Natural killer cell (primary cell): ENCODE results near the gene HDAC3. TPM values are rescaled to one million over a fixed set of nuclear protein-coding genes. Genes with fewer than 3 reads are reported as not detected.
A peak's percentile ranks its signal among the peaks of the same experiment; 100 is the strongest.

ENCODE experiments used
- ATAC-seq, 3 donors: fragments of 150-1000 bp in 2 of 3; fragments of 200-7000 bp in 1 of 3; cut with Tn5 transposase; 1 replicate in 1 of 3; 2 replicates in 2 of 3; pipeline ENCODE4 v1.10.0; 2021; ENCODE audit warnings: mild to moderate bottlenecking in 2 of 3, moderate library complexity in 2 of 3
- DNase-seq, 2 donors: peaks; one replicate each; pipeline versions ENCODE4 v3.0.0 to v3.0.0-alpha.2; 2013 to 2021; ENCODE audit warnings: mixed read lengths in 1 of 2
- H3K27ac ChIP-seq: one replicate; pipeline ENCODE4 v1.5.1; 2013; ENCODE audit warnings: mild to moderate bottlenecking, low read length
- H3K27me3 ChIP-seq: one replicate; pipeline ENCODE4 v1.6.1; 2013; ENCODE audit warnings: low read length; ENCODE audit not compliant: control insufficient read depth, insufficient read depth
- H3K36me3 ChIP-seq: one replicate; pipeline ENCODE4 v1.6.1; 2013; ENCODE audit warnings: low read length; ENCODE audit not compliant: control insufficient read depth, insufficient read depth
- H3K4me1 ChIP-seq: one replicate; pipeline ENCODE4 v1.6.1; 2013; ENCODE audit warnings: low read length; ENCODE audit not compliant: control insufficient read depth, insufficient read depth
- H3K4me3 ChIP-seq: one replicate; pipeline ENCODE4 v1.5.1; 2013; ENCODE audit warnings: low read length
- H3K9me3 ChIP-seq: one replicate; pipeline ENCODE4 v1.6.1; 2013; ENCODE audit warnings: low read length; ENCODE audit not compliant: control insufficient read depth, insufficient read depth
- H3K27ac Mint-ChIP-seq, 2 donors: one replicate each; pipeline ENCODE4 v1.8.0; 2022; ENCODE audit warnings: mild to moderate bottlenecking in 2 of 2, mixed read lengths in 2 of 2, moderate library complexity in 1 of 2
- H3K27me3 Mint-ChIP-seq, 2 donors: one replicate each; pipeline ENCODE4 v1.8.0; 2022; ENCODE audit warnings: low read depth in 2 of 2, mixed read lengths in 2 of 2
- H3K36me3 Mint-ChIP-seq: one replicate; pipeline ENCODE4 v1.8.0; 2022; ENCODE audit warnings: mixed read lengths
- H3K4me1 Mint-ChIP-seq, 2 donors: one replicate each; pipeline ENCODE4 v1.8.0; 2022; ENCODE audit warnings: mixed read lengths in 2 of 2
- H3K4me3 Mint-ChIP-seq: one replicate; pipeline ENCODE4 v1.8.0; 2022; ENCODE audit warnings: mild to moderate bottlenecking, moderate library complexity, mixed read lengths
- H3K9me3 Mint-ChIP-seq, 2 donors: one replicate each; pipeline ENCODE4 v1.8.0; 2022; ENCODE audit warnings: mixed read lengths in 2 of 2
- CTCF ChIP-seq: fragments of 200-600 bp; IDR thresholded peaks from one replicate; pipeline ENCODE4 v1.8.0; 2022; ENCODE audit warnings: antibody characterized with exemption
- WGBS: methylation state at CpG from one replicate; pipeline ENCODE4 v1.1.7; 2013; ENCODE audit warnings: missing lambda C conversion rate; ENCODE audit not compliant: insufficient coverage; 5-methylcytosine and 5-hydroxymethylcytosine counted together
- intact Hi-C: fragments of 100-400 bp; cut with micrococcal nuclease; formaldehyde crosslinking; loops from one replicate; pipeline ENCODE4 v1.14.2; 2022
- total RNA-seq, 4 donors: library from RNA; stranded (reverse); fragments of 120-200 nt in 1 of 4; gene quantifications; one replicate each; pipeline versions ENCODE4 v1.2.3 to v1.2.4, GENCODE V29; 2013 to 2022

HDAC3 gene
- total RNA-seq, 3 donors from 2014 or later (not counting 1 experiment from before 2014, with no cell fraction given): 66.0 to 85.7 (median 74.7) TPM

GRCh38 chr5:141637767-141638419 lies 1.2 kb upstream of the HDAC3 start:
- Mint-ChIP-seq H3K36me3 (no peaks in the 10 kb centered on the region), H3K27me3 (no peaks in the 10 kb centered on the region), H3K4me1 (peaks cover 22 to 36% of the 10 kb centered on the region in 2 donors), H3K4me3 (peak overlapping the region; percentile 86), H3K9me3 (no peaks in the 10 kb centered on the region), H3K27ac (peak overlapping the region; percentile 8 to 84)
- ATAC-seq (peak; percentile 40 to 41 (median 40)), DNase-seq (peak; percentile 45 to 79)
- WGBS: 7% methylated on average over 40 of the region's 40 CpGs
- TF ChIP-seq CTCF: peak; percentile 59
- H3K4me1 ChIP-seq: peaks cover 30% of the 10 kb centered on the region
- peak overlapping the region; percentile 15 for H3K27ac ChIP-seq
- peak overlapping the region; percentile 87 for H3K4me3 ChIP-seq
- peaks cover 6% of the 10 kb centered on the region for H3K36me3 ChIP-seq
- no peaks in the 10 kb centered on the region for H3K27me3 ChIP-seq
- intact Hi-C loops: loop anchor here (2.0 to 5.0 kb wide), 3 partner anchors 19 to 46 kb away; partner anchors contain the start of genes ARAP3 and DIAPH1
- no peaks in the 10 kb centered on the region for H3K9me3 ChIP-seq

GRCh38 chr5:141637123-141637766 lies 596 bp upstream of the HDAC3 start:
- H3K4me1 Mint-ChIP-seq: peaks cover 22 to 36% of the 10 kb centered on the region in 2 donors
- no peak for TF ChIP-seq CTCF

GRCh38 chr5:141636106-141636412 lies 590 bp downstream of the HDAC3 start:
- no peak for TF ChIP-seq CTCF
- Histone ChIP-seq H3K4me1 (peaks cover 30% of the 10 kb centered on the region), H3K36me3 (peaks cover 6% of the 10 kb centered on the region), H3K9me3 (no peaks in the 10 kb centered on the region), H3K27me3 (no peaks in the 10 kb centered on the region), H3K4me3 (peak overlapping the region; percentile 87), H3K27ac (peak overlapping the region; percentile 69)
- DNase-seq (no peak), ATAC-seq (no peak)
- intact Hi-C loops: loop anchor here (1.0 to 5.0 kb wide), 4 partner anchors 15 to 46 kb away; partner anchors contain the start of genes ARAP3, DIAPH1 and FCHSD1
- Mint-ChIP-seq H3K36me3 (no peaks in the 10 kb centered on the region), H3K27me3 (no peaks in the 10 kb centered on the region), H3K4me1 (peaks cover 22 to 36% of the 10 kb centered on the region in 2 donors), H3K27ac (peak overlapping the region; percentile 48 to 84), H3K4me3 (peak overlapping the region; percentile 86), H3K9me3 (no peaks in the 10 kb centered on the region)
- 8% methylated on average over 4 of the region's 4 CpGs for WGBS

More at GRCh38 chr5:141637123-141637766, 596 bp upstream of the HDAC3 start:
- peak overlapping the region; percentile 86 for H3K4me3 Mint-ChIP-seq
- H3K27ac ChIP-seq: peak overlapping the region; percentile 44
- peak; percentile 33 to 53 (median 41) for ATAC-seq
- H3K27ac Mint-ChIP-seq: peak overlapping the region in 1 of 2 donors; percentile 84
- WGBS: under 1% methylated on average over 63 of the region's 63 CpGs
- H3K4me1 ChIP-seq: peaks cover 30% of the 10 kb centered on the region
- peak overlapping the region; percentile 87 for H3K4me3 ChIP-seq
- no peaks in the 10 kb centered on the region for H3K27me3 Mint-ChIP-seq
- H3K36me3 Mint-ChIP-seq: no peaks in the 10 kb centered on the region
- no peaks in the 10 kb centered on the region for H3K9me3 Mint-ChIP-seq
- intact Hi-C loops: loop anchor here (2.0 to 5.0 kb wide), 3 partner anchors 18 to 45 kb away; partner anchors contain the start of genes ARAP3 and DIAPH1
- H3K36me3 ChIP-seq: peaks cover 7% of the 10 kb centered on the region
- no peaks in the 10 kb centered on the region for H3K27me3 ChIP-seq
- H3K9me3 ChIP-seq: no peaks in the 10 kb centered on the region
- peak in 1 of 2 donors; percentile 77 for DNase-seq
